ENCODE measurements around the gene TEKT5.
A peak's percentile ranks its signal among the peaks of the same experiment; 100 is the strongest.

Gene TEKT5

GRCh38 chr16:10616756-10617640 lies 77.7 kb downstream of the TEKT5 start:
- H3K36me3 ChIP-seq (ENCODE audit: insufficient read depth, low read length): no peaks in the 10 kb centered on the region
- no peaks in the 10 kb centered on the region for H3K9me3 ChIP-seq (ENCODE audit: insufficient read depth, low read depth, low read length)
- H3K4me3 ChIP-seq (ENCODE audit: low read length): no peak overlapping the region
- WGBS: 24% methylated on average over 12 of the region's 14 CpGs
- H3K27ac ChIP-seq (ENCODE audit: low read depth, low read length): peak overlapping the region; percentile 4; the same call in 1 of the 2 replicates
- H3K4me1 ChIP-seq (ENCODE audit: insufficient read depth, low read length): peaks cover 25% of the 10 kb centered on the region
- H3K9ac ChIP-seq (ENCODE audit: low read depth, low read length): 0 out of 2 replicates have a peak overlapping the region, but pooled peaks have one; percentile 0
- peaks cover 4% of the 10 kb centered on the region for H3K27me3 ChIP-seq (ENCODE audit: insufficient read depth, low read length)

GRCh38 chr16:10616419-10616755 lies 78.3 kb downstream of the TEKT5 start:
- H3K9ac ChIP-seq (ENCODE audit: low read depth, low read length): 0 out of 2 replicates have a peak overlapping the region, but pooled peaks have one; percentile 0
- H3K36me3 ChIP-seq (ENCODE audit: insufficient read depth, low read length): no peaks in the 10 kb centered on the region
- peaks cover 4% of the 10 kb centered on the region for H3K27me3 ChIP-seq (ENCODE audit: insufficient read depth, low read length)
- H3K4me3 ChIP-seq (ENCODE audit: low read length): no peak overlapping the region
- WGBS: 73% methylated on average over 6 of the region's 6 CpGs
- H3K9me3 ChIP-seq (ENCODE audit: insufficient read depth, low read depth, low read length): no peaks in the 10 kb centered on the region
- H3K4me1 ChIP-seq (ENCODE audit: insufficient read depth, low read length): peaks cover 25% of the 10 kb centered on the region
- peak overlapping the region; percentile 4; the same call in 1 of the 2 replicates for H3K27ac ChIP-seq (ENCODE audit: low read depth, low read length)

GRCh38 chr16:10614685-10615084 lies 80.0 kb downstream of the TEKT5 start:
- Histone ChIP-seq H3K4me3 (ENCODE audit: low read length) (no peak overlapping the region), H3K27me3 (ENCODE audit: insufficient read depth, low read length) (peaks cover 4% of the 10 kb centered on the region), H3K27ac (ENCODE audit: low read depth, low read length) (no peak overlapping the region), H3K9ac (ENCODE audit: low read depth, low read length) (no peak overlapping the region), H3K9me3 (ENCODE audit: insufficient read depth, low read depth, low read length) (no peaks in the 10 kb centered on the region), H3K36me3 (ENCODE audit: insufficient read depth, low read length) (no peaks in the 10 kb centered on the region), H3K4me1 (ENCODE audit: insufficient read depth, low read length) (peaks cover 21% of the 10 kb centered on the region)

- Histone ChIP-seq H3K27me3 (ENCODE audit: insufficient read depth, low read length) (peaks cover 4% of the 10 kb centered on the region), H3K9me3 (ENCODE audit: insufficient read depth, low read depth, low read length) (no peaks in the 10 kb centered on the region), H3K9ac (ENCODE audit: low read depth, low read length) (no peak overlapping the region), H3K36me3 (ENCODE audit: insufficient read depth, low read length) (no peaks in the 10 kb centered on the region), H3K4me3 (ENCODE audit: low read length) (no peak overlapping the region), H3K4me1 (ENCODE audit: insufficient read depth, low read length) (peaks cover 21% of the 10 kb centered on the region), H3K27ac (ENCODE audit: low read depth, low read length) (no peak overlapping the region)
- WGBS: 82% methylated on average over 6 of the region's 6 CpGs
Observed at GRCh38 chr16:10613785-10614485, 80.8 kb downstream of the TEKT5 start.

- Histone ChIP-seq H3K4me3 (ENCODE audit: low read length) (no peak overlapping the region), H3K36me3 (ENCODE audit: insufficient read depth, low read length) (no peaks in the 10 kb centered on the region), H3K9me3 (ENCODE audit: insufficient read depth, low read depth, low read length) (no peaks in the 10 kb centered on the region), H3K27ac (ENCODE audit: low read depth, low read length) (no peak overlapping the region), H3K4me1 (ENCODE audit: insufficient read depth, low read length) (peaks cover 15% of the 10 kb centered on the region), H3K27me3 (ENCODE audit: insufficient read depth, low read length) (no peaks in the 10 kb centered on the region), H3K9ac (ENCODE audit: low read depth, low read length) (no peak overlapping the region)
- WGBS: 79% methylated on average over 6 of the region's 6 CpGs
Observed at GRCh38 chr16:10612649-10613179, 82.0 kb downstream of the TEKT5 start.

- no peak overlapping the region for H3K4me3 ChIP-seq (ENCODE audit: low read length)
- no peak overlapping the region for H3K9ac ChIP-seq (ENCODE audit: low read depth, low read length)
- no peaks in the 10 kb centered on the region for H3K36me3 ChIP-seq (ENCODE audit: insufficient read depth, low read length)
- 90% methylated on average over 6 of the region's 6 CpGs for WGBS
- H3K27me3 ChIP-seq (ENCODE audit: insufficient read depth, low read length): no peaks in the 10 kb centered on the region
- H3K4me1 ChIP-seq (ENCODE audit: insufficient read depth, low read length): peaks cover 12% of the 10 kb centered on the region
- no peaks in the 10 kb centered on the region for H3K9me3 ChIP-seq (ENCODE audit: insufficient read depth, low read depth, low read length)
- H3K27ac ChIP-seq (ENCODE audit: low read depth, low read length): no peak overlapping the region
Observed at GRCh38 chr16:10611825-10612342, 82.8 kb downstream of the TEKT5 start.

- no peaks in the 10 kb centered on the region for H3K9me3 ChIP-seq (ENCODE audit: insufficient read depth, low read depth, low read length)
- no peak overlapping the region for H3K4me3 ChIP-seq (ENCODE audit: low read length)
- H3K4me1 ChIP-seq (ENCODE audit: insufficient read depth, low read length): 0 out of 2 replicates have a peak, but pooled peaks cover 5% of the 10 kb centered on the region
- H3K9ac ChIP-seq (ENCODE audit: low read depth, low read length): no peak overlapping the region
- no peak overlapping the region for H3K27ac ChIP-seq (ENCODE audit: low read depth, low read length)
- H3K36me3 ChIP-seq (ENCODE audit: insufficient read depth, low read length): no peaks in the 10 kb centered on the region
- H3K27me3 ChIP-seq (ENCODE audit: insufficient read depth, low read length): no peaks in the 10 kb centered on the region
- 95% methylated on average over 13 of the region's 13 CpGs for WGBS
Observed at GRCh38 chr16:10610499-10611184, 84.1 kb downstream of the TEKT5 start.

GRCh38 chr16:10609402-10609774 lies 85.3 kb downstream of the TEKT5 start:
- no peak overlapping the region for H3K9ac ChIP-seq (ENCODE audit: low read depth, low read length)
- 0 out of 2 replicates have a peak, but pooled peaks cover 5% of the 10 kb centered on the region for H3K4me1 ChIP-seq (ENCODE audit: insufficient read depth, low read length)
- no peak overlapping the region for H3K4me3 ChIP-seq (ENCODE audit: low read length)
- 80% methylated on average over 7 of the region's 7 CpGs for WGBS
- H3K9me3 ChIP-seq (ENCODE audit: insufficient read depth, low read depth, low read length): no peaks in the 10 kb centered on the region
- H3K36me3 ChIP-seq (ENCODE audit: insufficient read depth, low read length): no peaks in the 10 kb centered on the region
- H3K27ac ChIP-seq (ENCODE audit: low read depth, low read length): no peak overlapping the region
- no peaks in the 10 kb centered on the region for H3K27me3 ChIP-seq (ENCODE audit: insufficient read depth, low read length)

GRCh38 chr16:10608687-10609401 lies 85.9 kb downstream of the TEKT5 start:
- Histone ChIP-seq H3K27ac (ENCODE audit: low read depth, low read length) (no peak overlapping the region), H3K4me3 (ENCODE audit: low read length) (no peak overlapping the region), H3K9me3 (ENCODE audit: insufficient read depth, low read depth, low read length) (no peaks in the 10 kb centered on the region), H3K36me3 (ENCODE audit: insufficient read depth, low read length) (no peaks in the 10 kb centered on the region), H3K9ac (ENCODE audit: low read depth, low read length) (no peak overlapping the region), H3K4me1 (ENCODE audit: insufficient read depth, low read length) (0 out of 2 replicates have a peak, but pooled peaks cover 5% of the 10 kb centered on the region), H3K27me3 (ENCODE audit: insufficient read depth, low read length) (no peaks in the 10 kb centered on the region)
- 78% methylated on average over 11 of the region's 11 CpGs for WGBS

- H3K4me1 ChIP-seq (ENCODE audit: insufficient read depth, low read length): 0 out of 2 replicates have a peak, but pooled peaks cover 5% of the 10 kb centered on the region
Observed at GRCh38 chr16:10607157-10607556, 87.6 kb downstream of the TEKT5 start.

More at GRCh38 chr16:10607157-10607556, 87.6 kb downstream of the TEKT5 start:
- Histone ChIP-seq H3K9me3 (ENCODE audit: insufficient read depth, low read depth, low read length) (no peaks in the 10 kb centered on the region), H3K27me3 (ENCODE audit: insufficient read depth, low read length) (no peaks in the 10 kb centered on the region), H3K4me3 (ENCODE audit: low read length) (no peak overlapping the region), H3K36me3 (ENCODE audit: insufficient read depth, low read length) (no peaks in the 10 kb centered on the region), H3K9ac (ENCODE audit: low read depth, low read length) (no peak overlapping the region), H3K27ac (ENCODE audit: low read depth, low read length) (no peak overlapping the region)
- 86% methylated on average over 3 of the region's 3 CpGs for WGBS
